ENCODE measurements around the gene RBM27. TPM values are rescaled to one million over a fixed set of nuclear protein-coding genes. Genes with fewer than 3 reads are reported as not detected.

The RBM27 gene
- total RNA-seq, 1 experiment from 2014 or later: 32.6 TPM

GRCh38 chr5:146233441-146233840, 30.0 kb downstream of the RBM27 start (continued):
- TF ChIP-seq MAX (CRISPR knock-in tag; IDR thresholded peaks at IDR 0.05): no peak
- TF ChIP-seq NFYB (CRISPR knock-in tag; conservative IDR thresholded peaks at IDR 0.05; ENCODE audit: low read depth): no peak
- no peak for TF ChIP-seq ZNF423 (CRISPR knock-in tag; IDR thresholded peaks at IDR 0.05)
- TF ChIP-seq, protein P1, sequence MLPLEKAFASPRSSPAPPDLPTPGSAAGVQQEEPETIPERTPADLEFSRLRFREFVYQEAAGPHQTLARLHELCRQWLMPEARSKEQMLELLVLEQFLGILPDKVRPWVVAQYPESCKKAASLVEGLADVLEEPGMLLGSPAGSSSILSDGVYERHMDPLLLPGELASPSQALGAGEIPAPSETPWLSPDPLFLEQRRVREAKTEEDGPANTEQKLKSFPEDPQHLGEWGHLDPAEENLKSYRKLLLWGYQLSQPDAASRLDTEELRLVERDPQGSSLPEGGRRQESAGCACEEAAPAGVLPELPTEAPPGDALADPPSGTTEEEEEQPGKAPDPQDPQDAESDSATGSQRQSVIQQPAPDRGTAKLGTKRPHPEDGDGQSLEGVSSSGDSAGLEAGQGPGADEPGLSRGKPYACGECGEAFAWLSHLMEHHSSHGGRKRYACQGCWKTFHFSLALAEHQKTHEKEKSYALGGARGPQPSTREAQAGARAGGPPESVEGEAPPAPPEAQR (CRISPR knock-in tag; IDR thresholded peaks at IDR 0.05): no peak
- TF ChIP-seq ESRRA (CRISPR knock-in tag; IDR thresholded peaks at IDR 0.05; ENCODE audit: borderline replicate concordance): no peak
- TF ChIP-seq, protein P2, sequence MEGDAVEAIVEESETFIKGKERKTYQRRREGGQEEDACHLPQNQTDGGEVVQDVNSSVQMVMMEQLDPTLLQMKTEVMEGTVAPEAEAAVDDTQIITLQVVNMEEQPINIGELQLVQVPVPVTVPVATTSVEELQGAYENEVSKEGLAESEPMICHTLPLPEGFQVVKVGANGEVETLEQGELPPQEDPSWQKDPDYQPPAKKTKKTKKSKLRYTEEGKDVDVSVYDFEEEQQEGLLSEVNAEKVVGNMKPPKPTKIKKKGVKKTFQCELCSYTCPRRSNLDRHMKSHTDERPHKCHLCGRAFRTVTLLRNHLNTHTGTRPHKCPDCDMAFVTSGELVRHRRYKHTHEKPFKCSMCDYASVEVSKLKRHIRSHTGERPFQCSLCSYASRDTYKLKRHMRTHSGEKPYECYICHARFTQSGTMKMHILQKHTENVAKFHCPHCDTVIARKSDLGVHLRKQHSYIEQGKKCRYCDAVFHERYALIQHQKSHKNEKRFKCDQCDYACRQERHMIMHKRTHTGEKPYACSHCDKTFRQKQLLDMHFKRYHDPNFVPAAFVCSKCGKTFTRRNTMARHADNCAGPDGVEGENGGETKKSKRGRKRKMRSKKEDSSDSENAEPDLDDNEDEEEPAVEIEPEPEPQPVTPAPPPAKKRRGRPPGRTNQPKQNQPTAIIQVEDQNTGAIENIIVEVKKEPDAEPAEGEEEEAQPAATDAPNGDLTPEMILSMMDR (IDR thresholded peaks at IDR 0.05): no peak
- TF ChIP-seq PRRX2 (CRISPR knock-in tag; IDR thresholded peaks at IDR 0.05): no peak
- TF ChIP-seq RORB (CRISPR knock-in tag; IDR thresholded peaks at IDR 0.05): no peak
- no peak for TF ChIP-seq ZNF219 (CRISPR knock-in tag; IDR thresholded peaks at IDR 0.05; ENCODE audit: borderline replicate concordance)
- no peak for TF ChIP-seq ZNF416 (CRISPR knock-in tag; IDR thresholded peaks at IDR 0.05)
- no peak for TF ChIP-seq MXD4 (CRISPR knock-in tag; IDR thresholded peaks at IDR 0.05; ENCODE audit: borderline replicate concordance)
- no peak for TF ChIP-seq EMX1 (CRISPR knock-in tag; IDR thresholded peaks at IDR 0.05)

DNA sequence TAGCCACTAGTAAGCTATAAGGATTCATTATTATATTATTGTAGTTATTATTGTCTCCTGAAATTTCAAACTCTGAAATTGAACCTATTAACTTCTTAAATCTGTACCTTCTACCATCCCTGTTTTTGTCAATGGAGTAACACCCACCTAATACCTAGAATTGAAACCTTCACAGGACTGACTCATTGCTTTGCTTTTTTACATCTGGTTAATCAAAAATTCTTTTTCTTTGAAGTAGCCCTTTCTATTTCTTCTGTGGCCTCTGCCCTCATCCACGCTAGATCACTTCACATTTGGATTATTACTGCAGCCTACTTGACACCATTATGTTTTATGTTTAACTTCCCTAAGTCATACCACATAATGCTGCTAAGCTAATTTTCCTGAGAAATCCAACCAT, 35.6 kb downstream of the RBM27 start:
- DNase-seq (ENCODE audit: low spot score) (no peak), ATAC-seq (no peak)
- no peaks in the 10 kb centered on the region for H3K27me3 Mint-ChIP-seq (ENCODE audit: low read depth)
- TF ChIP-seq FOXJ3 (CRISPR knock-in tag; IDR thresholded peaks at IDR 0.05; ENCODE audit: borderline replicate concordance) (no peak), ATF1 (CRISPR knock-in tag; IDR thresholded peaks at IDR 0.05) (no peak), ZNF532 (CRISPR knock-in tag; IDR thresholded peaks at IDR 0.05; ENCODE audit: borderline replicate concordance) (no peak), RORB (CRISPR knock-in tag; IDR thresholded peaks at IDR 0.05) (no peak), ETV6 (CRISPR knock-in tag; IDR thresholded peaks at IDR 0.05) (no peak)
- ChIA-PET POLR2A (interaction anchor here (0.7 kb wide), 1 partner anchor 27 kb away, joined by 4 read pairs; no protein-coding TSS in a partner anchor), CTCF (interaction anchor here (0.9 kb wide), 1 partner anchor 34 kb away, joined by 3 read pairs; no protein-coding TSS in a partner anchor)
- no peak overlapping the region for H3K4me3 Mint-ChIP-seq
- H3K27ac Mint-ChIP-seq: no peak overlapping the region
- H3K36me3 Mint-ChIP-seq: peaks cover 33% of the 10 kb centered on the region
- H3K9me3 Mint-ChIP-seq: no peaks in the 10 kb centered on the region
- H3K4me1 Mint-ChIP-seq: no peaks in the 10 kb centered on the region

- Mint-ChIP-seq H3K4me3 (no peak overlapping the region), H3K4me1 (no peaks in the 10 kb centered on the region), H3K9me3 (no peaks in the 10 kb centered on the region), H3K27me3 (ENCODE audit: low read depth) (no peaks in the 10 kb centered on the region), H3K36me3 (peaks cover 31% of the 10 kb centered on the region), H3K27ac (no peak overlapping the region)
- ATAC-seq (no peak), DNase-seq (ENCODE audit: low spot score) (no peak)
- TF ChIP-seq NR2C2 (CRISPR knock-in tag; IDR thresholded peaks at IDR 0.05): no peak
- TF ChIP-seq CREB1 (CRISPR knock-in tag; IDR thresholded peaks at IDR 0.05): no peak
- POLR2A ChIA-PET: no interaction called here
- CTCF ChIA-PET: interaction anchor here (0.8 kb wide), 1 partner anchor 184 kb away, joined by 3 read pairs; no protein-coding TSS in a partner anchor
Observed at GRCh38 chr5:146240951-146241350, 37.5 kb downstream of the RBM27 start.
